HG02642 (cell line): ENCODE measurements around the gene CREBL2.
"Not testable (repeated sequence)": the region's sequence is repeated elsewhere in the genome, so short reads cannot be mapped to it uniquely, and the experiment has no call there.

Experiments used
- ATAC-seq: cut with Tn5 transposase; IDR thresholded peaks from one replicate; pipeline ENCODE4 v1.9.1; 2021; ENCODE audit warnings: mild to moderate bottlenecking; ENCODE audit not compliant: unreplicated experiment, poor library complexity

CREBL2 gene, protein sequence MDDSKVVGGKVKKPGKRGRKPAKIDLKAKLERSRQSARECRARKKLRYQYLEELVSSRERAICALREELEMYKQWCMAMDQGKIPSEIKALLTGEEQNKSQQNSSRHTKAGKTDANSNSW

DNA sequence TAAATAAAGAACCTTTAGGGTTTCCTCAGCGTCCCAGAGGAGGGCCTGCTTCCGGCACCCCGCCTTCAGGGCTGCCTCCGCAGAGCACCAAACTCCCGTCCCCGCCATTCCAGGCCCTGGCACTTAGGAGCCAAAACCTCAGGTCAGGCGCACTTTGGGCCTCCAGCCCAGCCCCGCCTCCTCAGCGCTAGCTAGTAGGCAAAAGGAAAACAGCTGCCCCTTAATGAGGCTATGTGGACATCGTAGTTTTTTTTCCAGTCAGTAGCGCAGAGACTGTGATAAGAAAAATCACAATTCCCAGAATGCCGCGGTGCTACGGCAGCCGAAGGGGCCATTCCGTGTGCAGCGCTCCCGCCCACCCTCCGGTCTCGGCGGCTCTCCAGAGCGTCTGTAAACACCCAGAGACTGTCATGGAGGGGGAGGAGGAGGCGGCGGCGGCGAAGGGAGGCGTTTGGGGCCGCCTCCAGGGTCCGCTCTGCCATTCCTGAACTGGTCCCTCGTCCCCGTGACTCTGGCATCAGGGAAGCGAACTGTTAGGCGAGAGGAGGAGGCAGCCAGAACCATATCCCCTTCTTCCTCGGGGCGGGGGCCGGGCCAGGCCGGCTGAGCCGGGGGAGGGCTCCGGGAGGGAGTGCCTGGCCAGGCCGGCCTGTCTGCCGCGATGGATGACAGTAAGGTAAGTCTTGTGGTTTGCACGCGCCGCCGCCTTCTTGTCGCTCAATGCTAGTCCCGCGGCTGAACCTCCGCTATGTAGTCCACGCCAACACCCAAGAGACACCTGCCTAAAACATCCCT lies at the start of gene CREBL2:
CREBL2 (plus strand) TSS at position 365 of the 795 bp plus-strand sequence; CDS start at position 662, 297 bp downstream.
- peak; percentile 85 for ATAC-seq

DNA sequence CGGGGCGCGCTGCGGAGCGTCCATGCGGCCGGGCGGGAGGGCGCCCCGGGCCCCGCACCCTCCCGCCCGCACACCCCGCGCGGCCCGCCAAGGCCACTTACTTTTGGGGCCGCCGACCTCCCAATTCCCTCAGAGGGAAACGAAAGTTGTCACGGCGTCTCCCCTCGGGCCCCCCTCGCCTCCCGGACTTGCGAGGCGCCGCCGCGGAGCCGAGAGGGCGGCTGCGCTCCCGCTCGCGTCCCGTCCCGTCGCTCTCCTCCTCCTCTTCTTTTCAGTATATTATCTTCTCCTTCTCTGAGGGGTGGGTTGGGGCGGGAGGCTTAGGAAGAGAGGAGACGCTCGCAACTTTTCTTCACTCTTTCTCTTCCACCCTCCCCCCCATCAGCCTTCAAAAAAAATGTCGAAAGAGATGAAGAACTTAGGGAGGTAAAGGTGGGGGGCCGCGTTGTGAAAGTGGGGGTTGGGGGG lies 49.6 kb upstream of the CREBL2 start:
- ATAC-seq: peak; percentile 6

DNA sequence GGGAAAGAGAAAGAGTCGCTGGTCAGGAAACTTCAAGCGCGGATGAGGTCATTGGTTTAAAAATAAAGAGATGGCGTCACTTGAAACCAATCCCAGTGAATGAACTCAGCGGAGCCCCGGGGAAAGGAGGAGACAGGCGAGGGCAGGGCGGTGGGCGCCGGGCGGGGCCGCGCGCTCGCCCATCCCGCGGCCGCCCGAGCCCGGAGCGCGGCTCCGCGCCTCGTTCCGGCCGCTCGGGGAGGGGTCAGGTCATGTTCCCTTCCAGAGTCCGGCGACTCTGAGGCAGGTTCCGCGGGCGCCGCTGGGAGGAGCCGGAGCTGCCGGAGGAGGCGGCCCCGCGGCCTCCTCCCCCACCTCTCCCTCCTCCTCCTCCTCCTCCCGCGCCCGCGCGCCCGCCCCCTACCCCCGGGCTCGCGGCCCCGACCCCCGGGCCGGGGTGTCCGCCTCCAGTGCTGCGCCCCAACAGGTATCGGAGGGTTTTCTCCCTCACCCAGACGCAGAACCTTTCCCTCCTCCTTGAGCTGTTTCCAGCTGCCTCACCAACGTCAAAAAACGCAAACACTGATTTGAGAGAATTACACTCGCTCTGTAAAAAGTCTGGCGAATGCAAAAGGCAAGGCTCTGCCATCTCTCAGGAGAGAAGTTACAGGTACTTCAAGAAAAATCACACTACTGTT lies 49.0 kb upstream of the CREBL2 start, which contains the start of gene DUSP16:
DUSP16 (minus strand) TSS at position 279 of the 677 bp plus-strand sequence. CDS start 41,765 bp downstream, outside the sequence.
- ATAC-seq: peak; percentile 85

DNA sequence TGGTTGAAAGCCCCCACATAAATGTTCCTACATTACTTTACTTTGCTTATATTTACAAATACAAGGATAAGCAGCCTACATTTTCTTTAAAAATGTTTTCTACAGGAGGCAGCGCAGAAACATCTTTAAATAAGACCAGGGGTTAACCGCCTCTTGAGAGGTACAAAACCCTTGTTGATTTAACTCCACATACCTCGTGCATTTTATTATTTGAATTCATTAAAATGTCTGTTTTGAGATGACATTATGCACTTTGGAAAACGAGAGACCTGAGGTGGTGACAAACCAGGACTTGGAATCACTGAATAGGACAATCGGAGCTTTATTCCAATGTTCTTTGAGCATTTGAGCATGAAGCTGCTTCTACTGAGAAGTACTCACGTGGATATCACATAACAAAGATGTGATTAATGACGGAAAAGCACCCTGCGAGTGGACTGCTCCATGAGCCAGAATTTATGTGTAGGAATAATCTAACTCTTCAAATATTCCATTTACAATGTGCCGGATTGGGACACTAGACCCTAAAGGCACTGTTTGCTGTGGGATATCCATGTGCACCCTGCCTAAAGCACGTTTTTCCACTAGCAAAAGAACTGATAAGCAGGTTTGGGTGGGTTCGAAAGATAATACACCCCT lies 48.3 kb upstream of the CREBL2 start:
- no peak for ATAC-seq

DNA sequence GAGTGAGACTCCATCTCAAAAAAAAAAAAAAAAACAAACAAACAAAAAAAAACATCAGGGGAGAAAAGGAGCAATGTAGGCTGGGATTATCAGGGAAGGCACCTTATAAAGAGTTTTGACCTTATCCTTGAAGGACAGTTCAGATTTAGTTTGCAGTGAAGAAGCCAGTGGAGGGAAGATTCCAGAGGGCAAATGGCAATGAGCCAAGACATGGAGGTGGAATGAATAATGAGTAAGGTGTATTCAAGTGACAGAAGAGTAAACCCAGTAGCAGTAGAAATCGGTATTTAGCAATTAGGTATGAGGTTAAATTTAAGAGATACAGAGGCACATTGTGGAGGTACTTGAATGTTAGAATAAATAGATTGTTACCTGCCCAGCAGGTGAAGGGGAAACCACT lies 46.8 kb upstream of the CREBL2 start:
- ATAC-seq: no peak

DNA sequence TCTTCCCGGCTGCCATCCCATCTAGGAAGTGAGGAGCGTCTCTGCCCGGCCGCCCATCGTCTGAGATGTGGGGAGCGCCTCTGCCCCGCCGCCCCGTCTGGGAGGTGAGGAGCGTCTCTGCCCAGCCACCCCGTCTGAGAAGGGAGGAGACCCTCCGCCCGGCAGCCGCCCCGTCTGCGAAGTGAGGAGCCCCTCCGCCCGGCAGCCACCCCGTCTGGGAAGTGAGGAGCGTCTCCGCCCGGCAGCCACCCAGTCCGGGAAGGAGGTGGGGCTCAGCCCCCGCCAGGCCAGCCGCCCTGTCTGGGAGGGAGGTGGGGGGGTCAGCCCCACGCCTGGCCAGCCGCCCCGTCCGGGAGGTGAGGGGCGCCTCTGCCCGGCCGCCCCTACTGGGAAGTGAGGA lies 45.7 kb upstream of the CREBL2 start:
- ATAC-seq: not testable (repeated sequence)

DNA sequence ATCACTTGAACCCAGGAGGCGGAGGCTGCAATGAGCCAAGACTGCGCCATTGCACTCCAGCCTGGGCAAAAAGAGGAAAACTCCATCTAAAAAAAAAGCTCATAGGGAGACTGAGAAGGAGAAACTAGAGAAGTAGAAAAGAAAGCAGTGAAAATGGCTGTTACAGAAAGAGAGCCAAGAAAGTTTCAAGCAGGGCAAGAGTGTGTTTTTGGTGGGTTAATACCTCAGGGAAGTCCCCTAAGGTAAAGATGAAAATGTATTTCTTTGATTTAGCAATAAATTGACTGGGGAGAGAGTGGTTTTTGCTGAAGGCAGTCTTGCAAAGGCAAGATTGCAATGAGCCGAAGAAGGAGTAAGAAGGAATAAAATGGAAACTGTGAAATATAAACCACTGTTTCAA lies 39.0 kb upstream of the CREBL2 start:
- ATAC-seq: no peak

DNA sequence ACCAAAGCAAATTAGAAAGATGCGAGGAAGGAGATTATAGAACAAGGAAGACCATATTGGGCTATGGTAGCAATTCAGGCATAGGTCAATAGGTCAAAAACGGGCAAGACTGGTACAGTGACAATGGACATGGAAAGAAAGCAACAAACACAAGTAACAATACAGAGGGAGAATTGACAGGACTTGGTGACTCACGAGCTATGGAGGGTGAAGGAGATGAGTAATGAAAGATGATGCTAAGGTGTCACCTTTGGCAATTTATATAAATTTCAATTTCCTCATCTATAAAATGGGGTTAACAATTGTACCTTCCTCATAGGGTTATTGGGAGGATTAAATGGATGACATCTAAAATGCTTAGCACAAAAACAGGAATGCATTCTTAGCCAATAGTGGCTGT lies 33.9 kb upstream of the CREBL2 start:
- no peak for ATAC-seq

DNA sequence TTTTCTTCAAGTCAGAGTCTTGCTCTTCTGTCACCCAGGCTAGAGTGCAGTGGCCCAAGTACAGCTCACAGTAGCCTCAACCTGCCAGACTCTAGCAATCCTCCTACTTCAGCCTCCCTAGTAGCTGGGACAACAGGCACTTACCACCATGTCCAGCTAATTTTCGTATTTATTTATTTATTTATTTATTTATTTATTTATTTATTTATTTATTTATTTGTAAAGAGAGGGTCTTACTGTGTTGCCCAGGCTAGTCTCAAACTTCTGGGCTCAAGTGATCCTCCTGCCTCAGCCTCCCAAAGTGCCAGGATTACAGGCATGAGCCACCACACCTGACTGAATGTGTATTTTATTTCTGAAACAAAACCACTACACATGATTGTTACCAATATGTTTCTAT lies 31.0 kb upstream of the CREBL2 start:
- not testable (repeated sequence) for ATAC-seq

DNA sequence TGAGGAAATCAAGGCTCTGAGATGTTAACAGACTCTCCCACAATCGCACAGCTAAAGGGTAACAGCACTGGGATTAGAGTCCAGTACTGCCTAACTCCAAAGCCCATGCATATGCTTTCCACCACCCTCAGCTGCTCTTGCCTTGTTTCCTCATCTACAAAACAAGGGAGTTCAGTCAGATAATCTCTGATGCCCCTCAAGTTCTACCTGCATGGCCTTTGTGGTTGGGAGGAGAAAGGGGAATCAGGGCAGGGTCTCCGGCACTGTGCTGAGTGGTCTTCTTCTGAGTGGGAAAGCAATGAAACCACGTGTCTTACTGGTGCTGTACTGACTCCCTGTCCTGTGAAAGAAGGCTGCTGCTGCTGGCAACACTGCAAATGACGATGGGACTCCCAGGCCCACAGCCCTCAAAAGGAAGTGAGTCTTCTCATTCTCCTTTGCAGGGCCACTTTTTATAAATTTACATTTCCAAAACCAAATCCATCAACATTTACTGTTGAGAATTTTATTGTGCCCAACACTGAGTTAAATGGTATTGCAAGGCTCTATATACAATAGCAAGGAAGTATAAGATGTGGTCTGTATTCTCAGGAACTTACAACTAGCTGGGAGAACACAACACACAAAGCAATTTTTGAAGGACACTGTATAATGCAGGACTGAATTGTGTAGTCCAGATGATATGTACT lies 29.3 kb upstream of the CREBL2 start:
- peak; percentile 43 for ATAC-seq

DNA sequence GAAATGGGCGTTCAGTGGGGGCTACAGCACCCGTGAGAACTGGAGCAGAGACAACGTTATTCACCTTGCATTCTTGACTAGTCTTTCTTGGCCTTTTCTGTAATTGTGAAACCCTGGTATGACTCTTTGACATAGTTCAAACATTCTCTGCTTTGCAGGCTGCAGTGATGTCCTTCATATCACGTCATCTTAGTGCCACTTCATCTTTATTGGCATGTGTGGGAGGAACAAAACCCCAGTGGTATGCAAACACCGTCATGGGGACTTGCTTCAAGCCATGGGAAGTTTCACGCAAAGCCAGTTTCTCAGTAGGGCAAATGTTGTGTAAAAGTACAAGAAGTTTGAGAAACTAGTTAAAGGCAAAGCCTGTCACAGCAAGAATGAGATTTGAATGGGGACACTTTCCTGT lies 28.8 kb upstream of the CREBL2 start:
- peak; percentile 90 for ATAC-seq

DNA sequence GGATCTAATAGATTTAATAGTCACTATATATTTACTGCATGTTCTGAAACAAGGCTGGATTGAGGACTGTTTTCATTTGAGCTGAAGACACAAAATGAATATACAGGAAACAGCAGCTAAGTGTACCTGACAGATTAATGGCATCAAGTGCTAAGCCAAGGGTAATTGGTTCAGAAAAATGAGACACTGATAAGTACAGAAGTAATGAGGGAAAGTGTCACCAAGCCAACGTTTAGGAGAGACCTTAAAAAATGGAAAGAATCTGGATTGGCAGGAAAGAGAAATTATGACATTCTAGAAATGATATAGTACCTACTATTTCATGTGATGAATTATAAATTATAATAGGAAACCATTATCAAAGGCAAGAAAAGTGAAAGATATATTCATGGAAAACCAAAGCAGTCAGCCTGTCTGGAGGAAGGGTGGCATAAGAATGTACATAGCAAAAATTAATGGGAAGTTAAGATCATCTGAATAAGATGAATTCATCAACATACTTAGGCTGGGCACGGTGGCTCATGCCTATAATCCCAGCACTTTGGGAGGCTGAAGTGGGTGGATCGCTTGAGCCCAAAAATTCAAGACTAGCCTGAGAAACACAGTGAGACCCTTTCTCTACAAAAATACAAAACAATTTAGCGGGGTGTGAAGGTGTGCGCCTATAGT lies 28.0 kb upstream of the CREBL2 start:
- ATAC-seq: no peak

DNA sequence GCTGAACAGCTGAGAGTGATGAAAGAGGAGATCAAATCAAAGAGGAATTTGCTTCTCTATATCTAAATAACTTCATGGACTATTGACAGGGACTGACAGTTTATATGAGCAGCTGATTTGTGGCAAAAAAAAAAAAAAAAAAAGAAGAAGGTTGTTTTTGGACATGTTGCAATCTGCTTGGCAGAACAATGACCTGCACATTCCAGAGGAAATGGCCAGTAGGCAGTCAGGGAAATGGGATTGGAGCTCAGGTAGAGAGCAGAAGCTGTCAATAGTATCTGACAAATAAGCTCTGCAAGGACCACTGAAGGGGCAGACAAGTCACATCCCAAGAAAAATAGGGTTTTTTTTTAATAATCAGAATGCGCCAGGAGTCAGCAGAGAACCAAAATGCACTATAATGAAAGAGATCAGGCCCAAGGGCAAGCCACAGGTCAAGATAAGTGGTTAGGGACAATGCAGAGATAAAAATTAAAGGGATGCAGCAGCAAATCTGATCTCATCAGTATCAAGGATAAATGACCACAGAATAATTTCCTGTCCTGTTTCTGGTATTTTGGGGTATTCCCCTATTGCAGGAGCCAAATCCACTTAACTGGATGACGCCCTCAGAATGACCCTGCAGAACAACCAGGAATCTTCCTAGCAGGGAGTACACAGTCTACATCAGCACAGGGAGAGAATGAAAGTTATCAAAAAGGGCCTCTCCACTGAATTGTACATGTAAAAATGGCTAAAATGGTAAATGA lies 26.4 kb upstream of the CREBL2 start:
- no peak for ATAC-seq

DNA sequence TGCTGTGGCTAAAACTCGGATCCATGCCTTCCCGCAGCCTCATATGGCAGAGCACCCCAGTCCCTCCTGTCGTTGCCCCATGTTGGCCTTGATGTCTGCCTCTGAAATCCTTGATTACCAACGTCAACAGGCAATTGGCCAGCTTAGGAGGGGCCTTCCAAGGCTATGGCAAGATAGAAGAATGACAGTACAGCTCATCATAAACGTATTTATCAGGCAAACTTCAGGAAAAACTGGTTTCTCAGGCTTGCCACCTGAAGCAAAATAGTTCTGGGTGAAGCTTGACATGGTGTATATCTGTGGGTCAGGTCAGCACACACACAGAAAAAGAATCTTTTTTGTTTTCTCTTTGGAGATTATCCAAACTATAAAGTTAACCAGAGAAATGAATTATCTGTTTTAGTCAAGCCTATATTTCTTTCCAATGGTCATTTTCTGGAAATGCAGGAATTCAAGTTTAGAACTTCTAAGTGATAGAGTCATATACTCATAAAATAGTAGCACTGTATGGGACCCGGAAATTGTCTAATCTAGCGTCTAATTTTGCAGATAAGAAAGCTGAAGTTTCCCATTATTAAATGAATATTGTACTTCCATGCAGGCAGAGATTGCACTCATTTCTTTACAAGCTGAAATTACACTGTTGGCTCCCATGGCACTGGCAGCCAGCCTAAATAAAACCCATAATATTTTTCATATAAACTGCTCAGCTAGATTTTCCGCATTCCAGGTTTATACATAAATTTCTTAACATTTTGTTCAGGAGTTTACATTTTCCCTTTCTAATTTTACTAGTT lies 24.6 kb upstream of the CREBL2 start:
- ATAC-seq: no peak

DNA sequence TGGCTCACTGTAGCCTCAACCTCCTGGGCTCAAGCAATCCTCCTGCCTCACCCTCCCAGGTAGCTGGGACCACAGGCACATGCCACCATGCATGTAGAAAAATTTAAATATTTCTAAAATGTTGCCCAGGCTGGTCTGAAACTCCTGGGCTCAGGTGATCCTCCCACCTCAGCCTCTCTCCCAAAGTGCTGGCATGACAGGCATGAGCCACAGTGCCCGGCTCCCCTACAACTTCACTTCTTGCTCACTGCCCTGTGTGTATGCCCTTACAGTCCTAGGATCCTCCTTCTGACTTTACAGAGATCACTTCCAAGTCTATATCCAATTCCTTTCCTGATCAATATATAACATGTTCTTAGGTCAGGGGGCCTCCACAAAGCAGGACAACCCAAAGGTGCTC lies 23.8 kb upstream of the CREBL2 start:
- no peak for ATAC-seq

DNA sequence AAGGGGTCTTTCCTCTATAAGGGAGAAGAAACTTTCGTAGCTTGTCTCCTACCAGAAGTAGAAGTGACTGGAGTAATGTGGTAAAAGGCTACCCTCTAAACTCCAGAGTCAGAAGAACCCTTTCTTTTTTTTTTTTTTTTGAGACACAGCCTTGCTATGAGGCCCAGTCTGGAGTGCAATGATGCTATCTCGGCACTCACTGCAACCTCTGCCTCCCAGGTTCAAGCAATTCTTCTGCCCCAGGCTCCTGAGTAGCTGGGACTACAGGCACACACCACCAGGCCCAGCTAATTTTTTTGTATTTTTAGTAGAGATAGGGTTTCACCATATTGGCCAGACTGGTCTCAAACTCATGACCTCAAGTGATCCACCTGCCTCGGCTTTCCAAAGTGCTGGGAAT lies 23.2 kb upstream of the CREBL2 start:
- not testable (repeated sequence) for ATAC-seq

DNA sequence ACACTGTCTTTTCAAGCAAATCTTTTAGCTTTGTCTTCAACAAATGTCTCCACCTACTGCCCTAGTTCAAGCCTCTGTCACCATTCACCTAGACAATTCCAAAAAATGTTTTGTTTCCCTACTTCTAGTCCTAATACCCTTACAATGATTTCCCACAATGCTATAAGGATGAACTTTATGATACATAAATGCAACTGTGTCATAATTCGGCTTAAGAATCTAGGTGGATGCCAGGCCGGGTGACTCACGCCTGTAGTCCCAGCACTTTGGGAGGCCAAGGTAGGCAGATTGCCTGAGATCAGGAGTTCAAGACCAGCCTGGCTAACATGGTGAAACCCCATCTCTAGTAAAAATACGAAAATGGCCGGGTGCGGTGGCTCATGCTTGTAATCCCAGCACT lies 20.7 kb upstream of the CREBL2 start:
- ATAC-seq: no peak

DNA sequence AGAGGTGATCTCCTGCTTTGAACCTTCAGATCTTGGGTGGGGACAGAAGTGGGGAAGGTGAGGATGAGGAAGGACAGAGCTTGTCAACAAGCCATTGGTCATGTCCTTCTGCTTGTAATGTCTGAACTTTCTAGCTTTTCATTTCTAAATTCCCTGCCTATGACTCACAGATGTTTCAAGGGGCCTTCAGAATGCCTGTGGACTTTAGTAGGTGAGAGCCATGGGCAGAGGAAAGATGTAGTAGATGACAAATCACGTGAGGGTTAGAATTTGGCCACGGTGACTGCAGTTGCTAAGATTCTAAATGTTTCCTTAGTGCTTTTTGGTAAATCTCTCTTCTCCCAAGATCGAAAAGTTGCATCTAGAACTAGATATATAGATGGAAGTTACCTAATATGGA lies 18.7 kb upstream of the CREBL2 start:
- no peak for ATAC-seq
